Right lobe of liver (tissue), 4 donors: Measurements from ENCODE around the gene TK1.
A peak's percentile ranks its signal among the peaks of the same experiment; 100 is the strongest.

ENCODE experiments used
- POLR2A ChIP-seq: fragments of 450-650 bp; IDR thresholded peaks from one replicate; pipeline ENCODE4 v1.6.1; 2017; ENCODE audit warnings: antibody characterized with exemption, mild to moderate bottlenecking
- TF ChIP-seq, protein P1 (sequence below), 4 donors: fragments of 200-600 bp in 3 of 4; fragments of 450-650 bp in 1 of 4; IDR thresholded peaks; one replicate each; pipeline versions ENCODE4 v1.5.1 to v1.8.0; 2016 to 2022; ENCODE audit warnings: antibody characterized with exemption in 4 of 4, mild to moderate bottlenecking in 2 of 4
- donor health status: DM: no; HTN: no; CAD: no.
- donor health status: DM: no; HTN: no; CAD: no.
- donor health status: DM: no; HTN: yes; CAD: no.

DNA sequence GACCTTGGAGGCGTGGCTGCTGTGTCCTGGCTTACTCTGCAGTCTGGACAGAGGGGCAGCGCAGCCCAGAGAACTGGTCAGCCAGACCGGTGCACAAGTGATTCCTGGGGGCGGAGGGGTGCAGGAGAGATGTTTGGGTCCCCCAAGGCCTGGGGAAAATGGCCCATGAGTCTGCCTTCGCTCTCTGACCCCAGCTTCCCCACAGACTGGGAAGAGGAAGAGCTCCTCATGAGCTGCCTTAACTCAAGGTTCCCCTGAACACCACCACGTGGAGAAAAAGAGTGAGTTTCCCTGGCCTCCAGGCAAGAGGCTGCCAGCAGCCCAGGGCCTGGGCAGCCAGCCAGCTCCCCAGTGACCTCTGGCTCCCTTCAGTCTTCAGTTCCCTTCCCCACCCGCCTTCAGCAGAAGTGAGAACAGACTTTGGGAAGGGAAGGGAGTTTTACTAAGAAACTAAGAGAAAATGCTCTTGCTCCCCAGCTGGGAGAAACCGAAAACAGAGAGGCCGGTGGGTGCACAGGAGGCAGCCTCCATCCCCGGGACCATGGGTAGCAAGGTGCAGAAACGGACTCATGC, 42.6 kb downstream of the TK1 start:
- TF ChIP-seq, protein P1, sequence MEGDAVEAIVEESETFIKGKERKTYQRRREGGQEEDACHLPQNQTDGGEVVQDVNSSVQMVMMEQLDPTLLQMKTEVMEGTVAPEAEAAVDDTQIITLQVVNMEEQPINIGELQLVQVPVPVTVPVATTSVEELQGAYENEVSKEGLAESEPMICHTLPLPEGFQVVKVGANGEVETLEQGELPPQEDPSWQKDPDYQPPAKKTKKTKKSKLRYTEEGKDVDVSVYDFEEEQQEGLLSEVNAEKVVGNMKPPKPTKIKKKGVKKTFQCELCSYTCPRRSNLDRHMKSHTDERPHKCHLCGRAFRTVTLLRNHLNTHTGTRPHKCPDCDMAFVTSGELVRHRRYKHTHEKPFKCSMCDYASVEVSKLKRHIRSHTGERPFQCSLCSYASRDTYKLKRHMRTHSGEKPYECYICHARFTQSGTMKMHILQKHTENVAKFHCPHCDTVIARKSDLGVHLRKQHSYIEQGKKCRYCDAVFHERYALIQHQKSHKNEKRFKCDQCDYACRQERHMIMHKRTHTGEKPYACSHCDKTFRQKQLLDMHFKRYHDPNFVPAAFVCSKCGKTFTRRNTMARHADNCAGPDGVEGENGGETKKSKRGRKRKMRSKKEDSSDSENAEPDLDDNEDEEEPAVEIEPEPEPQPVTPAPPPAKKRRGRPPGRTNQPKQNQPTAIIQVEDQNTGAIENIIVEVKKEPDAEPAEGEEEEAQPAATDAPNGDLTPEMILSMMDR (IDR thresholded peaks at IDR 0.05) = peak in 2 of 4 donors; percentile 6 to 7
- no peak for TF ChIP-seq POLR2A
